HCT116 (cell line): ENCODE measurements around the gene SECTM1. TPM values are rescaled to one million over a fixed set of nuclear protein-coding genes. Genes with fewer than 3 reads are reported as not detected.

Experiments used
- ATAC-seq: fragments of 200-7000 bp; cut with Tn5 transposase; 2 replicates; pipeline ENCODE4 v1.9.1; 2020; ENCODE audit warnings: mild to moderate bottlenecking, moderate library complexity
- BruUV-seq: library from RNA; stranded (reverse); fragments of 400-500 nt; replicated peaks from 2 replicates; lab custom pipeline; 2021; lab: Mats Ljungman, UMichigan
- CTCF ChIA-PET: fragments of 300-600 bp; sonication (Branson Sonifier 250); formaldehyde crosslinking; loops from one replicate; lab custom pipeline; 2021; ENCODE audit warnings: antibody characterized with exemption; lab: Charles Lee
- POLR2A ChIA-PET: fragments of 300-600, 350-600 bp; sonication (Branson Sonifier 250); formaldehyde crosslinking; loops from one replicate; lab custom pipeline; 2021; ENCODE audit warnings: antibody characterized with exemption; lab: Charles Lee
- RAD21 ChIA-PET, 2 experiments: fragments of 300-600 bp; sonication (Branson Sonifier 250); formaldehyde crosslinking; loops; one replicate each; lab custom pipeline; 2023; ENCODE audit warnings: low total read pairs in 2 of 2; ENCODE audit not compliant: uncharacterized antibody in 2 of 2, unreplicated experiment in 2 of 2, low non-redundant PET in 1 of 2; lab: Charles Lee
- DNase-seq: peaks from one replicate; pipeline ENCODE4 v3.0.0-alpha.2; 2010; ENCODE audit warnings: low read depth, low spot score
- H2AFZ ChIP-seq: fragments of 200-600 bp; shearing (Covaris generic), sonication (generic); 2 replicates; pipeline ENCODE4 v1.6.1; 2017; ENCODE audit warnings: low read depth, mixed run types, mixed read lengths, antibody characterized with exemption, low read length; ENCODE audit not compliant: poor library complexity, severe bottlenecking
- H3K27ac ChIP-seq: 2 replicates; pipeline ENCODE4 v1.5.1; 2012; ENCODE audit warnings: low read depth, low read length
- H3K27me3 ChIP-seq: fragments of 200-600 bp; sonication (generic); 2 replicates; pipeline ENCODE4 v1.6.1; 2016; ENCODE audit warnings: mixed run types, low read length, mixed read lengths; ENCODE audit not compliant: insufficient read depth
- H3K36me3 ChIP-seq, 2 experiments: fragments of 200-500 bp in 1 of 2; fragments of 200-600 bp in 1 of 2; sonication (Bioruptor generic) in 1 of 2; sonication (generic) in 1 of 2; 2 replicates each; pipeline versions ENCODE4 v1.5.1 to v1.6.1; 2014 to 2016; ENCODE audit warnings: low read length in 2 of 2, inconsistent platforms in 1 of 2, mixed read lengths in 1 of 2, mixed run types in 1 of 2; ENCODE audit not compliant: insufficient read depth in 2 of 2, control insufficient read depth in 1 of 2
- H3K4me1 ChIP-seq, 2 experiments: fragments of 200-600 bp in 1 of 2; sonication (generic) in 1 of 2; 2 replicates each; pipeline versions ENCODE4 v1.5.1 to v1.6.1; 2012 to 2017; ENCODE audit warnings: low read length in 2 of 2, inconsistent platforms in 1 of 2, mild to moderate bottlenecking in 1 of 2, mixed read lengths in 1 of 2, mixed run types in 1 of 2, moderate library complexity in 1 of 2; ENCODE audit not compliant: insufficient read depth in 2 of 2, control insufficient read depth in 1 of 2
- H3K4me2 ChIP-seq: fragments of 200-600 bp; sonication (generic); 2 replicates; pipeline ENCODE4 v1.6.1; 2017; ENCODE audit warnings: mixed run types, low read length, mixed read lengths
- H3K4me3 ChIP-seq, 2 experiments: fragments of 200-600 bp in 1 of 2; sonication (generic) in 1 of 2; replicated peaks in 1 of 2; 2 replicates each; pipeline ENCODE4 v1.5.1; 2011 to 2016; ENCODE audit warnings: low read length in 2 of 2, control low read depth in 1 of 2, low read depth in 1 of 2, mild to moderate bottlenecking in 1 of 2, mixed read lengths in 1 of 2, mixed run types in 1 of 2
- H3K79me2 ChIP-seq: fragments of 200-600 bp; sonication (generic); 2 replicates; pipeline ENCODE4 v1.6.1; 2017; ENCODE audit warnings: mild to moderate bottlenecking, mixed run types, low read length, moderate library complexity, mixed read lengths; ENCODE audit not compliant: insufficient read depth
- H3K9ac ChIP-seq: fragments of 200-600 bp; sonication (generic); 2 replicates; pipeline ENCODE4 v1.6.1; 2016; ENCODE audit warnings: low read length, mixed read lengths
- H3K9me2 ChIP-seq: fragments of 200-600 bp; sonication (generic), shearing (Covaris generic); 2 replicates; pipeline ENCODE4 v1.6.1; 2017; ENCODE audit warnings: mixed run types, mild to moderate bottlenecking, moderate library complexity; ENCODE audit not compliant: insufficient read depth
- H3K9me3 ChIP-seq, 2 experiments: fragments of 200-500 bp in 1 of 2; fragments of 200-600 bp in 1 of 2; sonication (Bioruptor generic) in 1 of 2; sonication (generic) in 1 of 2; 2 replicates each; pipeline ENCODE4 v1.6.1; 2014 to 2017; ENCODE audit warnings: low read length in 2 of 2, mixed read lengths in 2 of 2, inconsistent platforms in 1 of 2, low read depth in 1 of 2, mild to moderate bottlenecking in 1 of 2, mixed run types in 1 of 2, moderate library complexity in 1 of 2; ENCODE audit not compliant: control insufficient read depth in 1 of 2, insufficient read depth in 1 of 2
- H4K20me1 ChIP-seq: fragments of 200-600 bp; sonication (generic), shearing (Covaris generic); 2 replicates; pipeline ENCODE4 v1.6.1; 2017; ENCODE audit warnings: mixed run types, mild to moderate bottlenecking, moderate library complexity; ENCODE audit not compliant: insufficient read depth
- ATF3 ChIP-seq: IDR thresholded peaks from 2 replicates; pipeline ENCODE4 v1.6.1; 2012
- CBX3 ChIP-seq: IDR thresholded peaks from 2 replicates; pipeline ENCODE4 v1.6.1; 2012; ENCODE audit warnings: low read depth
- CEBPB ChIP-seq: IDR thresholded peaks from 2 replicates; pipeline ENCODE4 v1.6.1; 2012; ENCODE audit warnings: low read depth
- CTCF ChIP-seq, 3 experiments: fragments of 200-600 bp in 1 of 3; sonication (generic) in 1 of 3; IDR thresholded peaks in 2 of 3; conservative IDR thresholded peaks in 1 of 3; 2 replicates each; pipeline ENCODE4 v1.5.1; 2012 to 2017; ENCODE audit warnings: low read depth in 2 of 3, low read length in 2 of 3, antibody characterized with exemption in 1 of 3, borderline replicate concordance in 1 of 3, control low read depth in 1 of 3, mild to moderate bottlenecking in 1 of 3, mixed read lengths in 1 of 3, mixed run types in 1 of 3, moderate library complexity in 1 of 3; ENCODE audit not compliant: insufficient read depth in 1 of 3
- EGR1 ChIP-seq: IDR thresholded peaks from 2 replicates; pipeline ENCODE4 v1.6.1; 2012; ENCODE audit warnings: low read depth
- ELF1 ChIP-seq: IDR thresholded peaks from 2 replicates; pipeline ENCODE4 v1.6.1; 2012; ENCODE audit warnings: low read depth, borderline replicate concordance
- EZH2 ChIP-seq: fragments of 200-600 bp; sonication (generic); IDR thresholded peaks from 2 replicates; pipeline ENCODE4 v1.6.1; 2017; ENCODE audit warnings: antibody characterized with exemption, mixed run types
- EZH2phosphoT487 ChIP-seq: fragments of 200-600 bp; IDR thresholded peaks from 2 replicates; pipeline ENCODE4 v1.6.1; 2018; ENCODE audit warnings: antibody characterized with exemption, borderline replicate concordance
- FOSL1 ChIP-seq: IDR thresholded peaks from 2 replicates; pipeline ENCODE4 v1.6.1; 2012; ENCODE audit warnings: low read depth
- POLR2A ChIP-seq: IDR thresholded peaks from 2 replicates; pipeline ENCODE4 v1.7.0; 2011; ENCODE audit warnings: borderline replicate concordance; ENCODE audit not compliant: insufficient read depth, insufficient read length; ENCODE audit errors: extremely low read depth
- POLR2AphosphoS5 ChIP-seq: IDR thresholded peaks from 2 replicates; pipeline ENCODE4 v1.6.1; 2011; ENCODE audit warnings: mild to moderate bottlenecking, low read depth, low read length, moderate library complexity
- RAD21 ChIP-seq: IDR thresholded peaks from 2 replicates; pipeline ENCODE4 v1.6.1; 2012; ENCODE audit warnings: low read depth, mild to moderate bottlenecking
- SIN3A ChIP-seq: IDR thresholded peaks from 2 replicates; pipeline ENCODE4 v1.6.1; 2012; ENCODE audit warnings: low read depth
- SRF ChIP-seq: IDR thresholded peaks from 2 replicates; pipeline ENCODE4 v1.6.1; 2012; ENCODE audit warnings: low read depth
- TCF7L2 ChIP-seq: IDR thresholded peaks from 2 replicates; pipeline ENCODE4 v1.7.0; 2011; ENCODE audit warnings: borderline replicate concordance, inconsistent platforms; ENCODE audit not compliant: insufficient read depth, insufficient read length; ENCODE audit errors: extremely low read depth
- intact Hi-C: fragments of 100-400 bp; cut with micrococcal nuclease; formaldehyde crosslinking; loops from 2 replicates; pipeline ENCODE4 v1.10.0; 2022
- total RNA-seq: library from RNA; stranded (reverse); gene quantifications from one replicate; pipeline ENCODE4 v1.2.1, GENCODE V29; 2021; ENCODE audit not compliant: unreplicated experiment
- TF ChIP-seq, protein P1 (sequence below): IDR thresholded peaks from 2 replicates; pipeline ENCODE4 v1.6.1; 2012; ENCODE audit warnings: low read depth
- TF ChIP-seq, protein P2 (sequence below): IDR thresholded peaks from 2 replicates; pipeline ENCODE4 v1.6.1; 2012
- TF ChIP-seq, protein P3 (sequence below): IDR thresholded peaks from 2 replicates; pipeline ENCODE4 v1.6.1; 2011; ENCODE audit warnings: mild to moderate bottlenecking, low read length, moderate library complexity; ENCODE audit not compliant: insufficient replicate concordance; ENCODE audit errors: extremely low read depth

SECTM1 gene
- total RNA-seq, 1 experiment from 2014 or later: 6.8 TPM

DNA sequence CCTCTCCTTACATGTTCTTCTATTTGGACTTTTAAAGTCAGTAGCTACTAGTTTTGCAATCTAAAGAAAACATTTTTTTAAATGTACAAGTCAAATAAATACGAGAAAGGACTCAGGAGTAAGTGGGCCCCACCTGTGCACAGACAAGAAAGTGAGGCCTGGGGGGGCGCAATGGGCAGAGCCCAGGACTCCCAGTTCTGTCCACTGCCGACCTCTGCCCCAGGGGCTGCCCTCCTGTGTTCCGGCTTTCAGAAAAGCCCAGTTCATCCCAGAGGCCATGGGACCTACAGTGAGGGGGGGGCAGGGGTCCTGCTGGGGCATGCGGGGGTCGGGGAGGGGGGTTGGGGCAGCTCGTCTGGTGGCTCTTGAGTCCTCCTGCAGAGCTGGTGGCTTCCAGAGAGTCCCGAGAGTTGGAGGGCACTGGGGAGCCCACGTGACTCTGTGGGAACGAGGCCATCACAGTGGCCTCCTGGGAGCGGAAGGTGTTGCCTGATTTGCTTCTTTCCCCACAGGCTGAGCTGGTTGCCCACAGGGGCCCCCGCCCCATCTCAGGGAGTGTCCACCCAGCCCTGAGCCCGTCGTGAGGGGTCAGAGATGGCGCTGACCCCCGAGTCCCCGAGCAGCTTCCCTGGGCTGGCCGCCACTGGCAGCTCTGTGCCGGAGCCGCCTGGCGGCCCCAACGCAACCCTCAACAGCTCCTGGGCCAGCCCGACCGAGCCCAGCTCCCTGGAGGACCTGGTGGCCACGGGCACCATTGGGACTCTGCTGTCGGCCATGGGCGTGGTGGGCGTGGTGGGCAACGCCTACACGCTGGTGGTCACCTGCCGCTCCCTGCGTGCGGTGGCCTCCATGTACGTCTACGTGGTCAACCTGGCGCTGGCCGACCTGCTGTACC, 40.4 kb upstream of the SECTM1 start:
- no peaks in the 10 kb centered on the region for H3K9me3 ChIP-seq
- no peak overlapping the region for H3K4me3 ChIP-seq
- ChIA-PET POLR2A (no interaction called here), RAD21 (no interaction called here), CTCF (no interaction called here)
- no peak overlapping the region for H3K9ac ChIP-seq
- no peak overlapping the region for H2AFZ ChIP-seq
- no peaks in the 10 kb centered on the region for H4K20me1 ChIP-seq
- DNase-seq (no peak), ATAC-seq (peak; percentile 21; the same call in 1 of the 2 replicates)
- TF ChIP-seq, protein P1, sequence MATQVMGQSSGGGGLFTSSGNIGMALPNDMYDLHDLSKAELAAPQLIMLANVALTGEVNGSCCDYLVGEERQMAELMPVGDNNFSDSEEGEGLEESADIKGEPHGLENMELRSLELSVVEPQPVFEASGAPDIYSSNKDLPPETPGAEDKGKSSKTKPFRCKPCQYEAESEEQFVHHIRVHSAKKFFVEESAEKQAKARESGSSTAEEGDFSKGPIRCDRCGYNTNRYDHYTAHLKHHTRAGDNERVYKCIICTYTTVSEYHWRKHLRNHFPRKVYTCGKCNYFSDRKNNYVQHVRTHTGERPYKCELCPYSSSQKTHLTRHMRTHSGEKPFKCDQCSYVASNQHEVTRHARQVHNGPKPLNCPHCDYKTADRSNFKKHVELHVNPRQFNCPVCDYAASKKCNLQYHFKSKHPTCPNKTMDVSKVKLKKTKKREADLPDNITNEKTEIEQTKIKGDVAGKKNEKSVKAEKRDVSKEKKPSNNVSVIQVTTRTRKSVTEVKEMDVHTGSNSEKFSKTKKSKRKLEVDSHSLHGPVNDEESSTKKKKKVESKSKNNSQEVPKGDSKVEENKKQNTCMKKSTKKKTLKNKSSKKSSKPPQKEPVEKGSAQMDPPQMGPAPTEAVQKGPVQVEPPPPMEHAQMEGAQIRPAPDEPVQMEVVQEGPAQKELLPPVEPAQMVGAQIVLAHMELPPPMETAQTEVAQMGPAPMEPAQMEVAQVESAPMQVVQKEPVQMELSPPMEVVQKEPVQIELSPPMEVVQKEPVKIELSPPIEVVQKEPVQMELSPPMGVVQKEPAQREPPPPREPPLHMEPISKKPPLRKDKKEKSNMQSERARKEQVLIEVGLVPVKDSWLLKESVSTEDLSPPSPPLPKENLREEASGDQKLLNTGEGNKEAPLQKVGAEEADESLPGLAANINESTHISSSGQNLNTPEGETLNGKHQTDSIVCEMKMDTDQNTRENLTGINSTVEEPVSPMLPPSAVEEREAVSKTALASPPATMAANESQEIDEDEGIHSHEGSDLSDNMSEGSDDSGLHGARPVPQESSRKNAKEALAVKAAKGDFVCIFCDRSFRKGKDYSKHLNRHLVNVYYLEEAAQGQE: no peak
- TF ChIP-seq EZH2phosphoT487 (no peak), CBX3 (no peak), TCF7L2 (no peak), SIN3A (no peak), POLR2A (no peak), ATF3 (no peak), CEBPB (no peak), FOSL1 (no peak), POLR2AphosphoS5 (no peak), SRF (no peak), ELF1 (no peak), RAD21 (no peak), CTCF (IDR thresholded peaks at IDR 0.05 in 2 of 3, conservative IDR thresholded peaks at IDR 0.05 in 1 of 3; ENCODE audit: borderline replicate concordance in 1 of 3, insufficient read depth in 1 of 3, low read depth in 2 of 3, low read length in 2 of 3) (no peak), EGR1 (no peak), EZH2 (no peak)
- TF ChIP-seq, protein P2, sequence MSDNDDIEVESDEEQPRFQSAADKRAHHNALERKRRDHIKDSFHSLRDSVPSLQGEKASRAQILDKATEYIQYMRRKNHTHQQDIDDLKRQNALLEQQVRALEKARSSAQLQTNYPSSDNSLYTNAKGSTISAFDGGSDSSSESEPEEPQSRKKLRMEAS: no peak
- TF ChIP-seq, protein P3, sequence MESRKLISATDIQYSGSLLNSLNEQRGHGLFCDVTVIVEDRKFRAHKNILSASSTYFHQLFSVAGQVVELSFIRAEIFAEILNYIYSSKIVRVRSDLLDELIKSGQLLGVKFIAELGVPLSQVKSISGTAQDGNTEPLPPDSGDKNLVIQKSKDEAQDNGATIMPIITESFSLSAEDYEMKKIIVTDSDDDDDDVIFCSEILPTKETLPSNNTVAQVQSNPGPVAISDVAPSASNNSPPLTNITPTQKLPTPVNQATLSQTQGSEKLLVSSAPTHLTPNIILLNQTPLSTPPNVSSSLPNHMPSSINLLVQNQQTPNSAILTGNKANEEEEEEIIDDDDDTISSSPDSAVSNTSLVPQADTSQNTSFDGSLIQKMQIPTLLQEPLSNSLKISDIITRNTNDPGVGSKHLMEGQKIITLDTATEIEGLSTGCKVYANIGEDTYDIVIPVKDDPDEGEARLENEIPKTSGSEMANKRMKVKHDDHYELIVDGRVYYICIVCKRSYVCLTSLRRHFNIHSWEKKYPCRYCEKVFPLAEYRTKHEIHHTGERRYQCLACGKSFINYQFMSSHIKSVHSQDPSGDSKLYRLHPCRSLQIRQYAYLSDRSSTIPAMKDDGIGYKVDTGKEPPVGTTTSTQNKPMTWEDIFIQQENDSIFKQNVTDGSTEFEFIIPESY: no peak
- H3K27me3 ChIP-seq: no peaks in the 10 kb centered on the region
- intact Hi-C loops: no loop called here
- H3K36me3 ChIP-seq: no peaks in the 10 kb centered on the region
- no peak overlapping the region for H3K27ac ChIP-seq
- no peaks in the 10 kb centered on the region for H3K9me2 ChIP-seq
- no peaks in the 10 kb centered on the region for H3K4me1 ChIP-seq
- no TSS peak for BruUV-seq
- H3K79me2 ChIP-seq: no peaks in the 10 kb centered on the region
- H3K4me2 ChIP-seq: no peak overlapping the region
